Breast epithelium (tissue), 3 donors: ENCODE measurements around the gene TPK1.

Experiments
- CTCF ChIP-seq, 3 donors: fragments of 450-650 bp; IDR thresholded peaks; one replicate each; pipeline ENCODE4 v1.5.1; 2016 to 2017; ENCODE audit warnings: antibody characterized with exemption in 3 of 3, mild to moderate bottlenecking in 3 of 3, moderate library complexity in 3 of 3
- POLR2A ChIP-seq: fragments of 450-650 bp; IDR thresholded peaks from one replicate; pipeline ENCODE4 v1.6.1; 2016; ENCODE audit warnings: antibody characterized with exemption, mild to moderate bottlenecking, moderate library complexity
- POLR2AphosphoS5 ChIP-seq, 3 donors: sonication (generic); formaldehyde crosslinking; IDR thresholded peaks; one replicate each; pipeline ENCODE4 v1.6.1; 2017; ENCODE audit warnings: antibody characterized with exemption in 3 of 3

GRCh38 chr7:144468990-144469732 is 366.7 kb downstream of the TPK1 start:
- TF ChIP-seq CTCF (IDR thresholded peaks at IDR 0.05) (no peak), POLR2AphosphoS5 (IDR thresholded peaks at IDR 0.05) (no peak), POLR2A (no peak)
